ENCODE measurements around the gene FSD1.

FSD1 gene

GRCh38 chr19:4301590-4302242 lies 2.7 kb upstream of the FSD1 start:
- Histone ChIP-seq H3K9me3 (ENCODE audit: insufficient read depth, low read length, severe bottlenecking) (no peaks in the 10 kb centered on the region), H3K36me3 (ENCODE audit: insufficient read depth, low read length) (no peaks in the 10 kb centered on the region), H3K27me3 (ENCODE audit: insufficient read depth, low read length, poor library complexity) (no peaks in the 10 kb centered on the region), H4K20me1 (ENCODE audit: insufficient read depth, low read length) (no peaks in the 10 kb centered on the region), H2AFZ (ENCODE audit: low read depth, low read length) (peak overlapping the region; percentile 73), H3K4me3 (ENCODE audit: low read depth in 1 of 2, low read length in 2 of 2) (peak overlapping the region in 1 of 2 experiments; percentile 53; a peak in 2 of 4 replicates), H3K4me1 (ENCODE audit: insufficient read depth, low read length) (peaks cover 29% of the 10 kb centered on the region), H3K79me2 (ENCODE audit: insufficient read depth, low read length) (no peaks in the 10 kb centered on the region), H3K9ac (ENCODE audit: low read depth, low read length) (peak overlapping the region; percentile 50), H3K4me2 (ENCODE audit: insufficient read depth, low read length) (peak overlapping the region; percentile 64), H3K27ac (ENCODE audit: low read length) (peak overlapping the region; percentile 64)
- TF ChIP-seq, protein P1, sequence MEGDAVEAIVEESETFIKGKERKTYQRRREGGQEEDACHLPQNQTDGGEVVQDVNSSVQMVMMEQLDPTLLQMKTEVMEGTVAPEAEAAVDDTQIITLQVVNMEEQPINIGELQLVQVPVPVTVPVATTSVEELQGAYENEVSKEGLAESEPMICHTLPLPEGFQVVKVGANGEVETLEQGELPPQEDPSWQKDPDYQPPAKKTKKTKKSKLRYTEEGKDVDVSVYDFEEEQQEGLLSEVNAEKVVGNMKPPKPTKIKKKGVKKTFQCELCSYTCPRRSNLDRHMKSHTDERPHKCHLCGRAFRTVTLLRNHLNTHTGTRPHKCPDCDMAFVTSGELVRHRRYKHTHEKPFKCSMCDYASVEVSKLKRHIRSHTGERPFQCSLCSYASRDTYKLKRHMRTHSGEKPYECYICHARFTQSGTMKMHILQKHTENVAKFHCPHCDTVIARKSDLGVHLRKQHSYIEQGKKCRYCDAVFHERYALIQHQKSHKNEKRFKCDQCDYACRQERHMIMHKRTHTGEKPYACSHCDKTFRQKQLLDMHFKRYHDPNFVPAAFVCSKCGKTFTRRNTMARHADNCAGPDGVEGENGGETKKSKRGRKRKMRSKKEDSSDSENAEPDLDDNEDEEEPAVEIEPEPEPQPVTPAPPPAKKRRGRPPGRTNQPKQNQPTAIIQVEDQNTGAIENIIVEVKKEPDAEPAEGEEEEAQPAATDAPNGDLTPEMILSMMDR (IDR thresholded peaks at IDR 0.05; ENCODE audit: borderline replicate concordance, extremely low read depth, low read length, poor library complexity, severe bottlenecking) = no peak
- TF ChIP-seq EZH2 (IDR thresholded peaks at IDR 0.05; ENCODE audit: borderline replicate concordance, low read depth, low read length, severe bottlenecking) = no peak
- DNase-seq (no peak), ATAC-seq (ENCODE audit: insufficient read depth, low read depth) (peak; percentile 18; the same call in 2 of the 3 replicates)

DNA sequence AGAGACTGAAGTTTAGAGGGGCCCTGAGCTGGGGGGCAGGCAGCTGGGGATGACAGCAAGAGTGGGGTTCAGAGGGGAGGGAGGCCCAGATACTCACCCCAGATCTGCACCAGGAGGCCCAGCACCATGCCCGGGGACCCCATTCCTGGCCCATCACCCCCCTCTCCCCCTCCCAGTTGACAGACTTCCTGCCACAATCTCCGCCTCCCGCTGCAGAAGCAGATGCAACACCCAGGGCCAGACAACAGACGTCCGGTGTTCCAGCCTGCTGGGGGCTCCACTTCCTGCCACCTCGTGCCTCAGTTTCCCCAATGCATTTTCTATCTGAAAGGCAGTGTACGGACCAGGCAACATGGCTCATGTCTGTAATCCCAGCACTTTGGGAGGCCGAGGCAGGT lies 2.2 kb upstream of the FSD1 start, which contains the start of gene TMIGD2:
TMIGD2 (minus strand) TSS at position 147 of the 398 bp plus-strand sequence; CDS start at position 143, 4 bp downstream.
- Histone ChIP-seq H3K9me3 (ENCODE audit: insufficient read depth, low read length, severe bottlenecking) (no peaks in the 10 kb centered on the region), H2AFZ (ENCODE audit: low read depth, low read length) (peak within 1 kb of the TSS; percentile 73), H3K36me3 (ENCODE audit: insufficient read depth, low read length) (no peaks in the 10 kb centered on the region), H4K20me1 (ENCODE audit: insufficient read depth, low read length) (no peaks in the 10 kb centered on the region), H3K9ac (ENCODE audit: low read depth, low read length) (peak within 1 kb of the TSS; percentile 50), H3K4me2 (ENCODE audit: insufficient read depth, low read length) (peak within 1 kb of the TSS; percentile 64), H3K4me3 (ENCODE audit: low read depth in 1 of 2, low read length in 2 of 2) (peak within 1 kb of the TSS in 1 of 2 experiments; percentile 53; a peak in 2 of 4 replicates), H3K79me2 (ENCODE audit: insufficient read depth, low read length) (no peaks in the 10 kb centered on the region), H3K27me3 (ENCODE audit: insufficient read depth, low read length, poor library complexity) (no peaks in the 10 kb centered on the region), H3K4me1 (ENCODE audit: insufficient read depth, low read length) (peaks cover 24% of the 10 kb centered on the region), H3K27ac (ENCODE audit: low read length) (peak within 1 kb of the TSS; percentile 64)
- TF ChIP-seq, protein P1 (IDR thresholded peaks at IDR 0.05; ENCODE audit: borderline replicate concordance, extremely low read depth, low read length, poor library complexity, severe bottlenecking) = no peak
- TF ChIP-seq EZH2 (IDR thresholded peaks at IDR 0.05; ENCODE audit: borderline replicate concordance, low read depth, low read length, severe bottlenecking) = no peak
- DNase-seq (peak; percentile 43), ATAC-seq (ENCODE audit: insufficient read depth, low read depth) (peak; percentile 44)

- peaks cover 23% of the 10 kb centered on the region for H3K4me1 ChIP-seq (ENCODE audit: insufficient read depth, low read length)
- H3K27ac ChIP-seq (ENCODE audit: low read length) = no peak overlapping the region
- no peak for ATAC-seq (ENCODE audit: insufficient read depth, low read depth)
These were observed 420 bp upstream of the FSD1 start for GRCh38 chr19:4303819-4304537.

More at GRCh38 chr19:4303819-4304537, 420 bp upstream of the FSD1 start:
- H3K4me2 ChIP-seq (ENCODE audit: insufficient read depth, low read length) = peak overlapping the region; percentile 59
- no peaks in the 10 kb centered on the region for H3K79me2 ChIP-seq (ENCODE audit: insufficient read depth, low read length)
- DNase-seq = no peak
- 0 out of 2 replicates have a peak overlapping the region, but pooled peaks have one; percentile 56 for H2AFZ ChIP-seq (ENCODE audit: low read depth, low read length)
- peak overlapping the region; percentile 24 for H3K9ac ChIP-seq (ENCODE audit: low read depth, low read length)
- peak overlapping the region in 1 of 2 experiments; percentile 45; a peak in 2 of 4 replicates for H3K4me3 ChIP-seq (ENCODE audit: low read depth in 1 of 2, low read length in 2 of 2)
- H3K9me3 ChIP-seq (ENCODE audit: insufficient read depth, low read length, severe bottlenecking) = no peaks in the 10 kb centered on the region
- no peaks in the 10 kb centered on the region for H3K27me3 ChIP-seq (ENCODE audit: insufficient read depth, low read length, poor library complexity)
- no peaks in the 10 kb centered on the region for H4K20me1 ChIP-seq (ENCODE audit: insufficient read depth, low read length)
- TF ChIP-seq, protein P1 (IDR thresholded peaks at IDR 0.05; ENCODE audit: borderline replicate concordance, extremely low read depth, low read length, poor library complexity, severe bottlenecking) = no peak
- no peak for TF ChIP-seq EZH2 (IDR thresholded peaks at IDR 0.05; ENCODE audit: borderline replicate concordance, low read depth, low read length, severe bottlenecking)
- no peaks in the 10 kb centered on the region for H3K36me3 ChIP-seq (ENCODE audit: insufficient read depth, low read length)
